K562 (cell line): ENCODE measurements around the gene SP2. TPM values are rescaled to one million over a fixed set of nuclear protein-coding genes. Genes with fewer than 3 reads are reported as not detected.

Source experiments
- HNRNPLL ChIP-seq: fragments of 200-400 bp; formaldehyde crosslinking; IDR thresholded peaks from 2 replicates; pipeline ENCODE4 v1.6.1; 2017; ENCODE audit warnings: low read length, low read depth, mild to moderate bottlenecking; ENCODE audit not compliant: poor library complexity, severe bottlenecking
- SMARCE1 ChIP-seq: fragments of 450-650 bp; IDR thresholded peaks from 2 replicates; pipeline ENCODE4 v1.7.1; 2016; ENCODE audit warnings: mild to moderate bottlenecking
- TFAP4 ChIP-seq: sonication (generic); formaldehyde crosslinking; IDR thresholded peaks from 2 replicates; pipeline ENCODE4 v1.8.0; 2022; ENCODE audit warnings: missing genetic modification reagents, mild to moderate bottlenecking, moderate library complexity, borderline replicate concordance
- U2AF1 ChIP-seq: fragments of 200-400 bp; formaldehyde crosslinking; optimal IDR thresholded peaks from 2 replicates; pipeline ENCODE3; 2017; ENCODE audit warnings: mild to moderate bottlenecking, low read depth, low read length, moderate library complexity
- ZBTB8A ChIP-seq: fragments of 450-650 bp; IDR thresholded peaks from 2 replicates; pipeline ENCODE4 v1.6.1; 2018; ENCODE audit warnings: mild to moderate bottlenecking, moderate library complexity; ENCODE audit not compliant: partially characterized antibody
- ZNF23 ChIP-seq: fragments of 250-450 bp; sonication (Bioruptor Pico); IDR thresholded peaks from 2 replicates; pipeline ENCODE4 v1.4.0; 2020; ENCODE audit warnings: mild to moderate bottlenecking
- ZNF589 ChIP-seq: fragments of 200-800 bp; sonication (Bioruptor generic); IDR thresholded peaks from 2 replicates; pipeline ENCODE4 v1.6.1; 2016; ENCODE audit warnings: low read depth, missing genetic modification characterization, missing compliant biosample characterization
- ZNF707 ChIP-seq: fragments of 250-450 bp; sonication (Bioruptor Pico); conservative IDR thresholded peaks from 2 replicates; pipeline ENCODE4 v1.8.0; 2022; ENCODE audit warnings: inconsistent platforms, mild to moderate bottlenecking, moderate library complexity
- polyA plus RNA-seq, 8 experiments: library from polyadenylated mRNA; depleted of rRNA in 4 of 8; stranded (reverse) in 5 of 8; unstranded in 3 of 8; fragments of >200 nt; fragmentation: Nextera tagmentation in 2 of 8; fragmentation: Illumina TruSeq in 1 of 8; extraction: Ambion mirVana in 2 of 8; extraction: Trizol in 1 of 8; gene quantifications; 2 replicates each; pipeline versions ENCODE4 v1.2.1 to v1.2.3, GENCODE V29; 2011 to 2014; ENCODE audit warnings: inconsistent platforms in 1 of 8, missing spikeins in 1 of 8
- total RNA-seq, 7 experiments: library from RNA; depleted of rRNA in 6 of 7; stranded (reverse); fragments of >200 nt in 6 of 7; fragmentation: Illumina TruSeq in 2 of 7; extraction: Trizol in 2 of 7; gene quantifications; 2 replicates each; pipeline versions ENCODE4 v1.2.1 to v1.2.3, GENCODE V29; 2011 to 2021; ENCODE audit warnings: low replicate concordance in 1 of 7
- TF ChIP-seq, protein P1 (sequence below): fragments of 250-450 bp; sonication (Bioruptor Pico); IDR thresholded peaks from 2 replicates; pipeline ENCODE4 v1.9.0; 2021; ENCODE audit warnings: mild to moderate bottlenecking, inconsistent platforms
- TF ChIP-seq, protein P2 (sequence below): fragments of 450-650 bp; IDR thresholded peaks from 2 replicates; pipeline ENCODE4 v1.7.0; 2016; ENCODE audit warnings: borderline replicate concordance
- TF ChIP-seq, protein P3 (sequence below): sonication (generic); formaldehyde crosslinking; IDR thresholded peaks from 2 replicates; pipeline ENCODE4 v1.8.1; 2023; ENCODE audit warnings: mild to moderate bottlenecking, missing genetic modification reagents
- TF ChIP-seq, protein P4 (sequence below), 2 experiments: fragments of 450-650 bp; conservative IDR thresholded peaks; 2 replicates each; pipeline ENCODE4 v1.6.1; 2017; ENCODE audit warnings: mild to moderate bottlenecking in 2 of 2, moderate library complexity in 2 of 2

SP2 gene
- total and polyA plus RNA-seq, 9 of the 15 experiments (the other 6 are each of a cell fraction or from before 2014, with no cell fraction given) = 0.77 to 22.3 (median 2.3) TPM

DNA sequence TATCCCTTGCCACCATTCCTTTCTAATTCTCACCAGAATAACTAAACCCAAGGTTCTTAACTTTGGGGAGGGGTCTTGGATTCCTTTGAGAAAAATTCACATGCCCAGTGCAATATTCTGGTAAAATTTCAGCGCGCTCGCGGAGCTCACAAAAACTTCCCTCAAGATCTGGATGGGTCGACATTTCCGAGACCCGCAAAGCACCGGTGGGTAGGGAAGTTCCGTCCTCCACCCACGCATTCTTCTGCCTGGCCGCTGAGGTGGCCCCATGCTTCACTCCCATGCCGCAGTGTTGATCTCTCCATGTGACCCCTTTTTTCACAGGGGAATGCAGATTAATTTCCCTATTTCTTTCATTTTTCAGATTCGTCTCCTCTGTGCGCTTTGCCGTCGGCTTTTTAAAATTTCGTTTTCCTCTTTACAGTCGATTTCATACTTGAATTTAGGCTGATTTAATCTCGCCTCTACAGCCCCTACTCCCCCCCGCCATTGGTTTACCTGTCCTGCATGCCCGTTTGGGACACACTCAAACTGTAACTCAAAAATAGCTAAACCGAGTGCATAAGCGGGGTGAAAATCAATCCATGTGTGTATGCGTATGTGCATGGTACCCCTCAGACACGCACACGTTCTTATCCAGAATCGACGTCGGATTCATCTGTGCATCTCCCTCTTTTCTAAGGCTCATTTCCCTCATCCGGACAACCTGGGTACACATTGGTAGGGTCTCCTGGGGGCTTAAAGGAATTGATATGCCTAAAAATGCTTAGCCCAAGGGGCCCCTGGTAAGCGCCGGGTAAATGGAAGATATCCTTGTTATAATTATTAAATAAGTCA, 43.7 kb upstream of the SP2 start (continued):
- TF ChIP-seq, protein P1, sequence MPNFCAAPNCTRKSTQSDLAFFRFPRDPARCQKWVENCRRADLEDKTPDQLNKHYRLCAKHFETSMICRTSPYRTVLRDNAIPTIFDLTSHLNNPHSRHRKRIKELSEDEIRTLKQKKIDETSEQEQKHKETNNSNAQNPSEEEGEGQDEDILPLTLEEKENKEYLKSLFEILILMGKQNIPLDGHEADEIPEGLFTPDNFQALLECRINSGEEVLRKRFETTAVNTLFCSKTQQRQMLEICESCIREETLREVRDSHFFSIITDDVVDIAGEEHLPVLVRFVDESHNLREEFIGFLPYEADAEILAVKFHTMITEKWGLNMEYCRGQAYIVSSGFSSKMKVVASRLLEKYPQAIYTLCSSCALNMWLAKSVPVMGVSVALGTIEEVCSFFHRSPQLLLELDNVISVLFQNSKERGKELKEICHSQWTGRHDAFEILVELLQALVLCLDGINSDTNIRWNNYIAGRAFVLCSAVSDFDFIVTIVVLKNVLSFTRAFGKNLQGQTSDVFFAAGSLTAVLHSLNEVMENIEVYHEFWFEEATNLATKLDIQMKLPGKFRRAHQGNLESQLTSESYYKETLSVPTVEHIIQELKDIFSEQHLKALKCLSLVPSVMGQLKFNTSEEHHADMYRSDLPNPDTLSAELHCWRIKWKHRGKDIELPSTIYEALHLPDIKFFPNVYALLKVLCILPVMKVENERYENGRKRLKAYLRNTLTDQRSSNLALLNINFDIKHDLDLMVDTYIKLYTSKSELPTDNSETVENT (CRISPR knock-in tag) = no peak
- TF ChIP-seq SMARCE1 (0 out of 2 replicates have a peak, but pooled peaks have one; percentile 11), ZBTB8A (no peak), U2AF1 (no peak), HNRNPLL (peak; percentile 46), TFAP4 (CRISPR knock-in tag) (0 out of 2 replicates have a peak, but pooled peaks have one; percentile 11), ZNF23 (CRISPR knock-in tag) (no peak), ZNF589 (CRISPR knock-in tag) (0 out of 2 replicates have a peak, but pooled peaks have one; percentile 46), ZNF707 (CRISPR knock-in tag) (no peak)
- TF ChIP-seq, protein P2, sequence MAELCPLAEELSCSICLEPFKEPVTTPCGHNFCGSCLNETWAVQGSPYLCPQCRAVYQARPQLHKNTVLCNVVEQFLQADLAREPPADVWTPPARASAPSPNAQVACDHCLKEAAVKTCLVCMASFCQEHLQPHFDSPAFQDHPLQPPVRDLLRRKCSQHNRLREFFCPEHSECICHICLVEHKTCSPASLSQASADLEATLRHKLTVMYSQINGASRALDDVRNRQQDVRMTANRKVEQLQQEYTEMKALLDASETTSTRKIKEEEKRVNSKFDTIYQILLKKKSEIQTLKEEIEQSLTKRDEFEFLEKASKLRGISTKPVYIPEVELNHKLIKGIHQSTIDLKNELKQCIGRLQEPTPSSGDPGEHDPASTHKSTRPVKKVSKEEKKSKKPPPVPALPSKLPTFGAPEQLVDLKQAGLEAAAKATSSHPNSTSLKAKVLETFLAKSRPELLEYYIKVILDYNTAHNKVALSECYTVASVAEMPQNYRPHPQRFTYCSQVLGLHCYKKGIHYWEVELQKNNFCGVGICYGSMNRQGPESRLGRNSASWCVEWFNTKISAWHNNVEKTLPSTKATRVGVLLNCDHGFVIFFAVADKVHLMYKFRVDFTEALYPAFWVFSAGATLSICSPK = no peak
- TF ChIP-seq, protein P3, sequence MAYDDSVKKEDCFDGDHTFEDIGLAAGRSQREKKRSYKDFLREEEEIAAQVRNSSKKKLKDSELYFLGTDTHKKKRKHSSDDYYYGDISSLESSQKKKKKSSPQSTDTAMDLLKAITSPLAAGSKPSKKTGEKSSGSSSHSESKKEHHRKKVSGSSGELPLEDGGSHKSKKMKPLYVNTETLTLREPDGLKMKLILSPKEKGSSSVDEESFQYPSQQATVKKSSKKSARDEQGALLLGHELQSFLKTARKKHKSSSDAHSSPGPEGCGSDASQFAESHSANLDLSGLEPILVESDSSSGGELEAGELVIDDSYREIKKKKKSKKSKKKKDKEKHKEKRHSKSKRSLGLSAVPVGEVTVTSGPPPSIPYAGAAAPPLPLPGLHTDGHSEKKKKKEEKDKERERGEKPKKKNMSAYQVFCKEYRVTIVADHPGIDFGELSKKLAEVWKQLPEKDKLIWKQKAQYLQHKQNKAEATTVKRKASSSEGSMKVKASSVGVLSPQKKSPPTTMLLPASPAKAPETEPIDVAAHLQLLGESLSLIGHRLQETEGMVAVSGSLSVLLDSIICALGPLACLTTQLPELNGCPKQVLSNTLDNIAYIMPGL (CRISPR knock-in tag) = no peak
- TF ChIP-seq, protein P4, sequence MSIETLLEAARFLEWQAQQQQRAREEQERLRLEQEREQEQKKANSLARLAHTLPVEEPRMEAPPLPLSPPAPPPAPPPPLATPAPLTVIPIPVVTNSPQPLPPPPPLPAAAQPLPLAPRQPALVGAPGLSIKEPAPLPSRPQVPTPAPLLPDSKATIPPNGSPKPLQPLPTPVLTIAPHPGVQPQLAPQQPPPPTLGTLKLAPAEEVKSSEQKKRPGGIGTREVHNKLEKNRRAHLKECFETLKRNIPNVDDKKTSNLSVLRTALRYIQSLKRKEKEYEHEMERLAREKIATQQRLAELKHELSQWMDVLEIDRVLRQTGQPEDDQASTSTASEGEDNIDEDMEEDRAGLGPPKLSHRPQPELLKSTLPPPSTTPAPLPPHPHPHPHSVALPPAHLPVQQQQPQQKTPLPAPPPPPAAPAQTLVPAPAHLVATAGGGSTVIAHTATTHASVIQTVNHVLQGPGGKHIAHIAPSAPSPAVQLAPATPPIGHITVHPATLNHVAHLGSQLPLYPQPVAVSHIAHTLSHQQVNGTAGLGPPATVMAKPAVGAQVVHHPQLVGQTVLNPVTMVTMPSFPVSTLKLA (conservative IDR thresholded peaks at IDR 0.05) = peak in 1 of 2 experiments; percentile 76; a peak in 3 of 4 replicates
